K562 (cell line): ENCODE results near the gene PRKAG2. TPM values are rescaled to one million over a fixed set of nuclear protein-coding genes. Genes with fewer than 3 reads are reported as not detected.

Experiments
- ATAC-seq: fragments of 200-7000 bp; cut with Tn5 transposase; 3 replicates; pipeline ENCODE4 v1.9.1; 2020; ENCODE audit warnings: moderate library complexity
- BruUV-seq: library from RNA; stranded (reverse); fragments of 400-500 nt; replicated peaks from 2 replicates; lab custom pipeline; 2021; lab: Mats Ljungman, UMichigan
- CTCF ChIA-PET: fragments of 300-600 bp; formaldehyde crosslinking; extraction: SDS; loops from one replicate; lab custom pipeline; 2021; ENCODE audit warnings: low intra/inter-chr PET ratio; lab: Yijun Ruan, JAX
- POLR2A ChIA-PET: fragments of 300-600, 350-650 bp; sonication (Branson Sonifier 250); formaldehyde crosslinking; extraction: SDS; loops from one replicate; lab custom pipeline; 2021; ENCODE audit warnings: antibody characterized with exemption, inconsistent platforms; lab: Yijun Ruan, JAX
- DNase-seq, 4 experiments: peaks; one replicate each; pipeline versions ENCODE4 v3.0.0 to v3.0.0-alpha.2; 2011 to 2018; ENCODE audit warnings: low spot score in 3 of 4, mixed read lengths in 3 of 4; ENCODE audit errors: extremely low read depth in 1 of 4
- FAIRE-seq: peaks from 2 replicates; lab custom pipeline; 2011; peaks lifted over from hg19 to GRCh38; lab: Jason Lieb, UNC
- H2AFZ ChIP-seq: 2 replicates; pipeline ENCODE4 v1.6.0; 2011; ENCODE audit warnings: low read depth, low read length, control low read depth, inconsistent platforms
- H3K27ac ChIP-seq: fragments of 200-600 bp; 3 replicates; pipeline ENCODE4 v1.8.0; 2011; ENCODE audit warnings: low read depth, mild to moderate bottlenecking, control low read depth, inconsistent platforms, low read length, moderate library complexity, mixed read lengths; ENCODE audit errors: extremely low read depth
- H3K27me3 ChIP-seq, 2 experiments: fragments of 300-600 bp in 1 of 2; 2 replicates in 1 of 2; 3 replicates in 1 of 2; pipeline versions ENCODE4 v1.6.0 to v1.8.0; 2011; ENCODE audit warnings: inconsistent platforms in 2 of 2, low read length in 2 of 2, mild to moderate bottlenecking in 1 of 2, mixed read lengths in 1 of 2, moderate library complexity in 1 of 2; ENCODE audit not compliant: control insufficient read depth in 2 of 2, insufficient read depth in 2 of 2
- H3K36me3 ChIP-seq: fragments of 300-600 bp; 3 replicates; pipeline ENCODE4 v1.8.0; 2011; ENCODE audit warnings: mild to moderate bottlenecking, low read length, inconsistent platforms; ENCODE audit not compliant: control insufficient read depth, insufficient read depth
- H3K4me1 ChIP-seq, 2 experiments: fragments of 200-600 bp in 1 of 2; replicated peaks in 1 of 2; 2 replicates in 1 of 2; 3 replicates in 1 of 2; pipeline versions ENCODE4 v1.5.1 to v1.8.0; 2011; ENCODE audit warnings: inconsistent platforms in 2 of 2, low read length in 2 of 2, mild to moderate bottlenecking in 1 of 2, mixed read lengths in 1 of 2, moderate library complexity in 1 of 2; ENCODE audit not compliant: control insufficient read depth in 2 of 2, insufficient read depth in 2 of 2
- H3K4me2 ChIP-seq: 2 replicates; pipeline ENCODE4 v1.6.1; 2011; ENCODE audit warnings: low read length, control low read depth, inconsistent platforms, mixed read lengths; ENCODE audit not compliant: insufficient read depth
- H3K4me3 ChIP-seq: fragments of 200-600 bp; sonication (generic), shearing (Covaris generic); 2 replicates; pipeline ENCODE4 v1.5.1; 2016; ENCODE audit warnings: control low read depth, inconsistent platforms
- H3K79me2 ChIP-seq: fragments of 200-600 bp; 3 replicates; pipeline ENCODE4 v1.8.0; 2011; ENCODE audit warnings: low read length, inconsistent platforms; ENCODE audit not compliant: control insufficient read depth, insufficient read depth
- H3K9ac ChIP-seq, 2 experiments: 2 replicates each; pipeline versions ENCODE4 v1.6.0 to v1.6.1; 2011; ENCODE audit warnings: low read depth in 2 of 2, low read length in 2 of 2, control low read depth in 1 of 2, inconsistent platforms in 1 of 2, mild to moderate bottlenecking in 1 of 2, mixed read lengths in 1 of 2; ENCODE audit not compliant: insufficient read depth in 1 of 2
- H3K9me1 ChIP-seq: one replicate; pipeline ENCODE4 v1.6.0; 2011; ENCODE audit warnings: inconsistent platforms, mild to moderate bottlenecking, low read length, moderate library complexity; ENCODE audit not compliant: control insufficient read depth, insufficient read depth
- H3K9me3 ChIP-seq: replicated peaks from 2 replicates; pipeline ENCODE4 v1.5.1; 2011; ENCODE audit warnings: low read depth, low read length, inconsistent platforms; ENCODE audit not compliant: control insufficient read depth, insufficient read depth
- H4K20me1 ChIP-seq: replicated peaks from 2 replicates; pipeline ENCODE4 v1.6.1; 2011; ENCODE audit warnings: low read length, inconsistent platforms, mixed read lengths; ENCODE audit not compliant: control insufficient read depth, insufficient read depth
- CCAR2 ChIP-seq: fragments of 200-400 bp; formaldehyde crosslinking; IDR thresholded peaks from 2 replicates; pipeline ENCODE4 v1.6.1; 2017; ENCODE audit warnings: mild to moderate bottlenecking, low read depth, low read length
- HMG20A ChIP-seq: fragments of 450-650 bp; formaldehyde crosslinking; conservative IDR thresholded peaks from 2 replicates; pipeline ENCODE4 v1.4.0; 2020; ENCODE audit warnings: mild to moderate bottlenecking, mixed read lengths
- HMGN3 ChIP-seq: IDR thresholded peaks from 2 replicates; pipeline ENCODE4 v1.6.1; 2011; ENCODE audit warnings: borderline replicate concordance, low read depth, mild to moderate bottlenecking, mixed read lengths, low read length; ENCODE audit not compliant: insufficient read length; ENCODE audit errors: extremely low read depth
- MAZ ChIP-seq, 2 experiments: fragments of 450-650 bp in 1 of 2; sonication (generic) in 1 of 2; formaldehyde crosslinking; IDR thresholded peaks in 1 of 2; conservative IDR thresholded peaks in 1 of 2; 2 replicates each; pipeline versions ENCODE4 v1.4.0 to v1.5.0; 2020; ENCODE audit warnings: mild to moderate bottlenecking in 1 of 2, missing genetic modification reagents in 1 of 2
- NR2C1 ChIP-seq, 2 experiments: fragments of 450-650 bp; IDR thresholded peaks; 2 replicates each; pipeline ENCODE4 v1.6.1; 2017; ENCODE audit warnings: mild to moderate bottlenecking in 2 of 2, antibody characterized with exemption in 1 of 2, inconsistent platforms in 1 of 2, missing compliant biosample characterization in 1 of 2, missing genetic modification characterization in 1 of 2
- NR4A1 ChIP-seq, 2 experiments: fragments of 250-450 bp in 1 of 2; fragments of 450-650 bp in 1 of 2; sonication (Bioruptor Pico) in 1 of 2; IDR thresholded peaks; 2 replicates each; pipeline versions ENCODE4 v1.4.0 to v1.6.1; 2016 to 2020; ENCODE audit warnings: mild to moderate bottlenecking in 2 of 2, missing compliant biosample characterization in 1 of 2, missing genetic modification characterization in 1 of 2, moderate library complexity in 1 of 2
- RNF219 ChIP-seq: fragments of 250-450 bp; sonication (Bioruptor Pico); IDR thresholded peaks from 2 replicates; pipeline ENCODE4 v1.5.0; 2022; ENCODE audit warnings: mild to moderate bottlenecking
- U2AF2 ChIP-seq: fragments of 200-400 bp; formaldehyde crosslinking; optimal IDR thresholded peaks from 2 replicates; pipeline ENCODE3; 2017; ENCODE audit warnings: low read depth, mild to moderate bottlenecking, low read length
- ZNF263 ChIP-seq: sonication (generic); formaldehyde crosslinking; IDR thresholded peaks from 2 replicates; pipeline ENCODE4 v1.8.0; 2022; ENCODE audit warnings: mild to moderate bottlenecking, missing genetic modification reagents, borderline replicate concordance
- WGBS: fragments of 100-300 bp; shearing (Covaris generic); methylation state at CpG from one replicate; pipeline ENCODE4 v1.1.6; 2016; ENCODE audit warnings: low coverage, mixed read lengths; ENCODE audit not compliant: insufficient coverage; ENCODE audit errors: missing lambda C conversion rate; 5-methylcytosine and 5-hydroxymethylcytosine counted together
- in situ Hi-C: fragments of 300-500 bp; cut with MboI; formaldehyde crosslinking; loops from 4 replicates; pipeline ENCODE4 v1.15.0; 2018; ENCODE audit warnings: inconsistent platforms, mixed read lengths
- intact Hi-C: fragments of 100-400 bp; cut with micrococcal nuclease; formaldehyde crosslinking; loops from 2 replicates; pipeline ENCODE4 v1.14.2; 2022
- polyA plus RNA-seq, 8 experiments: library from polyadenylated mRNA; depleted of rRNA in 4 of 8; stranded (reverse) in 5 of 8; unstranded in 3 of 8; fragments of >200 nt; fragmentation: Nextera tagmentation in 2 of 8; fragmentation: Illumina TruSeq in 1 of 8; extraction: Ambion mirVana in 2 of 8; extraction: Trizol in 1 of 8; gene quantifications; 2 replicates each; pipeline versions ENCODE4 v1.2.1 to v1.2.3, GENCODE V29; 2011 to 2014; ENCODE audit warnings: inconsistent platforms in 1 of 8, missing spikeins in 1 of 8
- total RNA-seq, 7 experiments: library from RNA; depleted of rRNA in 6 of 7; stranded (reverse); fragments of >200 nt in 6 of 7; fragmentation: Illumina TruSeq in 2 of 7; extraction: Trizol in 2 of 7; gene quantifications; 2 replicates each; pipeline versions ENCODE4 v1.2.1 to v1.2.3, GENCODE V29; 2011 to 2021; ENCODE audit warnings: low replicate concordance in 1 of 7
- TF ChIP-seq, protein P1 (sequence below): sonication (generic); formaldehyde crosslinking; IDR thresholded peaks from 2 replicates; pipeline ENCODE4 v1.8.0; 2022; ENCODE audit warnings: missing genetic modification reagents, mild to moderate bottlenecking, borderline replicate concordance
- TF ChIP-seq, protein P2 (sequence below): sonication (generic); formaldehyde crosslinking; IDR thresholded peaks from 2 replicates; pipeline ENCODE4 v1.8.0; 2022; ENCODE audit warnings: mild to moderate bottlenecking, missing genetic modification reagents

PRKAG2 gene
- total and polyA plus RNA-seq, 9 of the 15 experiments (the other 6 are each of a cell fraction or from before 2014, with no cell fraction given): 0.99 to 5.6 (median 3.3) TPM

GRCh38 chr7:151924508-151924907 lies 47.6 kb upstream of the PRKAG2 start:
- CTCF ChIA-PET: no interaction called here
- no peak overlapping the region for H2AFZ ChIP-seq
- H3K4me3 ChIP-seq: no peak overlapping the region
- no peak overlapping the region for H3K9ac ChIP-seq
- FAIRE-seq (no peak), ATAC-seq (no peak), DNase-seq (no peak)
- peaks cover 7 to 13% of the 10 kb centered on the region in 2 experiments for H3K4me1 ChIP-seq
- 26% methylated on average over 8 of the region's 8 CpGs for WGBS
- no peaks in the 10 kb centered on the region for H3K36me3 ChIP-seq
- H3K79me2 ChIP-seq: no peaks in the 10 kb centered on the region
- H3K9me3 ChIP-seq: no peaks in the 10 kb centered on the region
- H3K27ac ChIP-seq: no peak overlapping the region
- H3K27me3 ChIP-seq: peaks cover 38 to 73% of the 10 kb centered on the region in 2 experiments
- in situ Hi-C loops (no loop called here), intact Hi-C loops (no loop called here)
- POLR2A ChIA-PET: no interaction called here
- TF ChIP-seq, protein P1, sequence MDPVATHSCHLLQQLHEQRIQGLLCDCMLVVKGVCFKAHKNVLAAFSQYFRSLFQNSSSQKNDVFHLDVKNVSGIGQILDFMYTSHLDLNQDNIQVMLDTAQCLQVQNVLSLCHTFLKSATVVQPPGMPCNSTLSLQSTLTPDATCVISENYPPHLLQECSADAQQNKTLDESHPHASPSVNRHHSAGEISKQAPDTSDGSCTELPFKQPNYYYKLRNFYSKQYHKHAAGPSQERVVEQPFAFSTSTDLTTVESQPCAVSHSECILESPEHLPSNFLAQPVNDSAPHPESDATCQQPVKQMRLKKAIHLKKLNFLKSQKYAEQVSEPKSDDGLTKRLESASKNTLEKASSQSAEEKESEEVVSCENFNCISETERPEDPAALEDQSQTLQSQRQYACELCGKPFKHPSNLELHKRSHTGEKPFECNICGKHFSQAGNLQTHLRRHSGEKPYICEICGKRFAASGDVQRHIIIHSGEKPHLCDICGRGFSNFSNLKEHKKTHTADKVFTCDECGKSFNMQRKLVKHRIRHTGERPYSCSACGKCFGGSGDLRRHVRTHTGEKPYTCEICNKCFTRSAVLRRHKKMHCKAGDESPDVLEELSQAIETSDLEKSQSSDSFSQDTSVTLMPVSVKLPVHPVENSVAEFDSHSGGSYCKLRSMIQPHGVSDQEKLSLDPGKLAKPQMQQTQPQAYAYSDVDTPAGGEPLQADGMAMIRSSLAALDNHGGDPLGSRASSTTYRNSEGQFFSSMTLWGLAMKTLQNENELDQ: no peak
- no peak for TF ChIP-seq HMGN3
- no peak; the same call in 1 of the 2 replicates for TF ChIP-seq NR2C1 (IDR thresholded peaks at IDR 0.05)
- no peak for TF ChIP-seq NR2C1 (tag; IDR thresholded peaks at IDR 0.05)
- no peak for TF ChIP-seq HMG20A (CRISPR knock-in tag)
- no peak for TF ChIP-seq RNF219
- TF ChIP-seq U2AF2: no peak
- TF ChIP-seq MAZ (CRISPR knock-in tag; conservative IDR thresholded peaks at IDR 0.05 in 1 of 2, IDR thresholded peaks at IDR 0.05 in 1 of 2): no peak
- TF ChIP-seq NR4A1 (CRISPR knock-in tag; IDR thresholded peaks at IDR 0.05): no peak
- TF ChIP-seq NR4A1 (tag; IDR thresholded peaks at IDR 0.05): no peak
- no peak for TF ChIP-seq CCAR2
- no peak for TF ChIP-seq ZNF263 (CRISPR knock-in tag)
- TF ChIP-seq, protein P2, sequence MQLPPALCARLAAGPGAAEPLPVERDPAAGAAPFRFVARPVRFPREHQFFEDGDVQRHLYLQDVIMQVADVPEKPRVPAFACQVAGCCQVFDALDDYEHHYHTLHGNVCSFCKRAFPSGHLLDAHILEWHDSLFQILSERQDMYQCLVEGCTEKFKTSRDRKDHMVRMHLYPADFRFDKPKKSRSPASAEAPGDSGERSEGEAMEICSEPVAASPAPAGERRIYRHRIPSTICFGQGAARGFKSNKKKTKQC: no peak
- H3K9me1 ChIP-seq: no peaks in the 10 kb centered on the region
- BruUV-seq: no TSS peak
- H4K20me1 ChIP-seq: no peaks in the 10 kb centered on the region; the same call in 1 of the 2 replicates
- no peak overlapping the region for H3K4me2 ChIP-seq
